Measurements from ENCODE around the gene PROSER3.

Gene PROSER3

GRCh38 chr19:35756377-35757230 is 1.4 kb upstream of the PROSER3 start, which contains the start of gene HSPB6:
Gene HSPB6 (minus strand): TSS chr19:35757029. CDS start chr19:35757008, 21 bp downstream.
- DNase-seq: peak; percentile 72 to 91
- Histone ChIP-seq H3K4me3 (peak within 1 kb of the TSS; percentile 72 to 75), H3K9me3 (no peaks in the 10 kb centered on the region), H3K36me3 (peaks cover 11 to 38% (median 29%) of the 10 kb centered on the region in 3 donors), H3K27me3 (no peaks in the 10 kb centered on the region), H3K4me1 (peaks cover 5 to 57% (median 38%) of the 10 kb centered on the region in 4 donors), H3K27ac (peak within 1 kb of the TSS; percentile 93 to 100)
- intact Hi-C loops (cut with DNase I; ENCODE audit: low total_unique reads): loop anchor here (5.0 kb wide), 1 partner anchor 39 kb away; the partner anchor contains the start of gene KMT2B
- no peak for TF ChIP-seq CTCF (IDR thresholded peaks at IDR 0.05)

- no peaks in the 10 kb centered on the region for H3K9me3 ChIP-seq
- H3K27me3 ChIP-seq: no peaks in the 10 kb centered on the region
- peaks cover 5 to 57% (median 38%) of the 10 kb centered on the region in 4 donors for H3K4me1 ChIP-seq
- peaks cover 11 to 38% (median 27%) of the 10 kb centered on the region in 3 donors for H3K36me3 ChIP-seq
- intact Hi-C loops (cut with DNase I; ENCODE audit: low total_unique reads): loop anchor here (5.0 kb wide), 1 partner anchor 40 kb away; the partner anchor contains the start of gene KMT2B
- TF ChIP-seq CTCF (IDR thresholded peaks at IDR 0.05): no peak
- peak overlapping the region; percentile 93 to 100 for H3K27ac ChIP-seq
- peak; percentile 94 to 98 for DNase-seq
- peak overlapping the region; percentile 72 to 75 for H3K4me3 ChIP-seq
Measured at GRCh38 chr19:35757231-35757748, 686 bp upstream of the PROSER3 start.

- no peak for TF ChIP-seq CTCF (IDR thresholded peaks at IDR 0.05)
- Histone ChIP-seq H3K9me3 (no peaks in the 10 kb centered on the region), H3K4me1 (peaks cover 5 to 50% (median 36%) of the 10 kb centered on the region in 4 donors), H3K27ac (no peak overlapping the region), H3K4me3 (no peak overlapping the region), H3K27me3 (no peaks in the 10 kb centered on the region), H3K36me3 (peaks cover under 1 to 37% (median 9%) of the 10 kb centered on the region in 3 donors)
- intact Hi-C loops (cut with DNase I; ENCODE audit: low total_unique reads): loop anchor here (5.0 kb wide), 1 partner anchor 42 kb away; the partner anchor contains the start of gene KMT2B
- DNase-seq: no peak
Measured at GRCh38 chr19:35759697-35760096, 1.7 kb downstream of the PROSER3 start.

GRCh38 chr19:35760711-35761349 is 2.9 kb downstream of the PROSER3 start:
- Histone ChIP-seq H3K4me3 (no peak overlapping the region), H3K36me3 (peaks cover 4 to 49% (median 20%) of the 10 kb centered on the region in 3 donors), H3K27ac (no peak overlapping the region), H3K27me3 (no peaks in the 10 kb centered on the region), H3K4me1 (peaks cover 5 to 41% (median 26%) of the 10 kb centered on the region in 4 donors), H3K9me3 (no peaks in the 10 kb centered on the region)
- TF ChIP-seq CTCF (IDR thresholded peaks at IDR 0.05): no peak
- intact Hi-C loops (cut with DNase I; ENCODE audit: low total_unique reads): no loop called here
- no peak for DNase-seq

- Histone ChIP-seq H3K27me3 (no peaks in the 10 kb centered on the region), H3K9me3 (no peaks in the 10 kb centered on the region), H3K4me1 (peaks cover 0 to 10% (median 3%) of the 10 kb centered on the region in 4 donors), H3K27ac (no peak overlapping the region), H3K4me3 (no peak overlapping the region), H3K36me3 (peaks cover 4 to 78% (median 24%) of the 10 kb centered on the region in 3 donors)
- intact Hi-C loops (cut with DNase I; ENCODE audit: low total_unique reads): no loop called here
- no peak for TF ChIP-seq CTCF (IDR thresholded peaks at IDR 0.05)
- no peak for DNase-seq
Measured at GRCh38 chr19:35764432-35765315, 6.7 kb downstream of the PROSER3 start.

All from tibial artery (tissue), 4 donors.